Stimulated activated CD4-positive, alpha-beta T cell treated with anti-CD3 and anti-CD28 coated beads, Interleukin-2, amount 100 ng/mL, for 48 hours (primary cell): ENCODE data around the gene PRDM1.
A peak's percentile ranks its signal among the peaks of the same experiment; 100 is the strongest.

ENCODE experiments used
- DNase-seq, 2 donors: peaks; one replicate each; pipeline ENCODE4 v3.0.0-alpha.2; 2020

Gene PRDM1

DNA sequence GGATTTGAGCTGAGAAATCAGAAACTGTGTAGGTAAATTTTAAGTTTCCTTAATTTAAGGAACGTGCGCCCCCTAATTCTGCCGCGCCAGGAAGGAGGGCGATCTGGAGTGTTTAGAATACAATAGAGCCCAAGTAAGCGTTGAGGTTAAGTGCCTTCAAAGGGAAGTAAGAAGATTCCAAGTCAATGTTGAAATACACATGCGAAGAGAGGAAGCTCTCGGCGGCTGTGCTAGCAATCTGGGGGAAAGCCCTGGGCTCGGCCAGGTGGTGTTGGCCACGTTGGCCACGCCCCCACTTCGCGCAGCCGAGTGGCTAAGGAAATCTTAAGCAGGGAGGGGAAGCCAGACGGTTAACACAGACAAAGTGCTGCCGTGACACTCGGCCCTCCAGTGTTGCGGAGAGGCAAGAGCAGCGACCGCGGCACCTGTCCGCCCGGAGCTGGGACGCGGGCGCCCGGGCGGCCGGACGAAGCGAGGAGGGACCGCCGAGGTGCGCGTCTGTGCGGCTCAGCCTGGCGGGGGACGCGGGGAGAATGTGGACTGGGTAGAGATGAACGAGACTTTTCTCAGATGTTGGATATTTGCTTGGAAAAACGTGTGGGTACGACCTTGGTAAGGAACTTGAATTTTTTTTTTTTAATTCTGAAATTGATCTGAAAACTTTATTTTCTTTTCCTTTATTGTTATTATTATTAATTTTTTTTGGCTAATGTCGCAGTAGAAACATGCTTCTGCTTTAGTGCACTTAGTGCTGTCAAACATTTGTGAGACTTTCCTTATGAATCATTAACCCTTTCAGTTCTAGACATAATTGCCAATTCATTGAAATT lies at the start of gene PRDM1:
PRDM1 (plus strand) TSS at position 353 of the 830 bp plus-strand sequence; CDS start at position 571, 218 bp downstream.
- DNase-seq = peak; percentile 56 to 62

DNA sequence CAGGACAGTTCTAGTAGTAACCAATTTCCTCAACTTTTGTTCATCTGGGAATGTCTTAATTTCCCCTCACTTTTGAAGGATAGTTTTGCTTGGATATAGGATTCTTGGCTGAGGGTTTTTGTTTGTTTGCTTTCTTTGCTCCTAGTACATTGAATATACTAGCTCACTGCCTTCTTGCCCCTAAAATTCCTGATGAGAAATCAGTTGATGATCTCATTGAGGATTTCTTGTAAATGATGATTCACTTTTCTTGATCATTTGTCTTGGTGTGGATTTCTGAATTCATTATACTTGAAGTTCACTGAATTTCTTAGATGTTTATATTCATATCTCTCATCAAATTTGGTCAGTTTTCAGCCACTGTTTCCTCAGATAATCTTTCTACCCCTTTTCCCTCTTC lies 49.1 kb upstream of the PRDM1 start:
- no peak for DNase-seq

DNA sequence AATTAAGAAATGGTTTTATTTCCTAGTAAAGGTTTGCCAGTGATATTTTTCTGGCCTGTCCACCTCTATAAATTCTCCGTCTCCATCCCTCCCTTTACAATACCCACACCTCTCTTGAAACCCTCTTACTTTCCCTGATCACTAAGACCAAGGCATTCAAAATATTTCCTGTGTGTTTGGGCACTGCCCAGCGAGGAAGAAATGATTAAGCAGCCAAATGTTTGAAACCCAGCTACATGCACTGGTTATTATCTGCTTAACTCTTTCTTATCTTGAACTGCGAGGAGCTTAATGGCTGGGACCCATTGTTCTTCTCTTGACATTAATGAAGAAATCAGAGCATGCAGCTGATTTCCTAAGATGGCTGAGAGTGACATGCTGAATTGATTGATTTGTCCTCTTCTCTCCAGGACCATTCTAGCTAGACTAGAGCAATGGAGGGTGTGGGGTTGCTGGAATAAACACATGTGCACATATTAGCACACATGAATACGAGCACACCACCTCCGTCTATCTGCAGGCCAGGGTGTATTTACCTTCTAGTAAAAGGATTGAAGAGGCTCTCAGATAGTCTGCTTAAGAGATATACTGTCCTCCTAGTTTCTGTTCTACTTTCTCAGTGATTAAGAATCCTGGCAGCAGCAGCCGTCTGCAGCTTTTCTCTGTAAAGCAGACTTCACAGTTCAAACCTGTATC lies 46.1 kb upstream of the PRDM1 start:
- no peak for DNase-seq

DNA sequence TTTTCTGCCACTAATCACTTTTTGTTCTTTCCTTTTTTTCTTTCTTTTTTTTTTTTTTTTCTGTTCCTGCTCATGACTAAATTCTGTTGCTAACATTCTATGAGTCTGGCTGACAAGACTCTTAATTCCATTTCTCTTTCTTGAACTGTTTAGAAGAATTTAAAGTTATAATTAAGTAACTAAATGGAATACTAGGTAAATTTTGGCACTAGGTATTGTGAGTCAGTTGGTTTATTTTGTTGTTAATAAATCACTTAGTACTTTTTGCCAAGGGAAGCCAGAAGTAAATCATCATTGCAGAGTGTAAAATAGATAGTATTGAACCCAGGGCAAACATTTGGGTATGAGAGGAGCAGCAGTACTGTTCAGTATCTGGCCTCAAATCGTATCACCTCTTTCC lies 42.0 kb upstream of the PRDM1 start:
- no peak for DNase-seq

DNA sequence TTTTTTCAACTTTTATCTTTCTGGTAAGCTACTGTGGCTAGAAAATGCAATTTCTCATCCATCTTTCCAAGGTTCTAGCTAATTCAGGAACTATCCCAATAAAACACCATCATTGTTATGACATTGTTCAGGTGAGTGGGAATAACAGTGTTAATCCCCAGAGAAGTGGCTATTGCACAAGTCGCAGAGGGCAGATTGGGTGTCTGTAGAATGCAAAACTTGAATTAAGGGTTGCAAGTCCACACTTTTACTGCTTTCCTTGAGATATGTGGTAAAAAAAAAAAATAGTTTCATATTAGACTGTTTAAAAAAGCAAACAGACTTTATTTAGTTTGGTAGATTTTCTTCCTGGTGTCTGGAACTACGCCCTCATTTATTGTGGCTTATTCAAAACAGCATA lies 41.1 kb upstream of the PRDM1 start:
- DNase-seq = no peak

DNA sequence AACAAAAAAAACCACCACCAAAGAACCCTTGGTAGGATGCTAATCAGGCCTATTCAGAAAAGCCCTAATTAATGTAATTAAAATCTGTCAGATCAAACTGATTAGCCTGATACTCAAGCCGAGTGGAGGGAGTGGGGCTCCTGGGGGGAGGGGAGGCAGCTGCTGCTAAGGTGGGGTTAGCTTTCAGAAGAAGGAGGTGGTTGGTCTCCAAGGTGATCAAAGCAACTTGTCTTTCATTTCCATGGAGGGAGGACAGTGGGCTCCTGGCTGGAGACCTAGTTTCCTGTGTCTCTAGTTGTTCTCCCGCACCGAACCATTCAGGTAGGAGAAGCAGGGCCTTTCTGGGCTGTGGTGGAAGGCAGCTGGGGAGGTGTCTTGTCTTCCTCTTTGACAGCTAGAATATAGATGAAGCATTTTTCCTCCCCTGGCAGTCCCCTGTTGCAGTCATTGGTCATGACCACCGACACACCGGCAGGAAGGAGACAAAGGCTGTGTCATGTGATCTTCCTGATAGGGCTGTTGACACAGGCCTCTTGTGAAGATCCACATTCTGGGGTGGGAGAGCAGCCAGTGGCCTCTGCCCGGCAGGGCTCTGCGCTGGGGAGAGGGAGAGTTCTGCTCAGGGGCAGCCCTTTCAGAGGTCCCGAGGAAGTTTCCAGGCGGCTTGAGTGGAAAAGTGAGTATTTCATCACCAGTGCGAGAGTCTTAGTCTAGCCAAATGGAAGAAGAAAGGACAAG lies 39.9 kb upstream of the PRDM1 start:
- DNase-seq = no peak

DNA sequence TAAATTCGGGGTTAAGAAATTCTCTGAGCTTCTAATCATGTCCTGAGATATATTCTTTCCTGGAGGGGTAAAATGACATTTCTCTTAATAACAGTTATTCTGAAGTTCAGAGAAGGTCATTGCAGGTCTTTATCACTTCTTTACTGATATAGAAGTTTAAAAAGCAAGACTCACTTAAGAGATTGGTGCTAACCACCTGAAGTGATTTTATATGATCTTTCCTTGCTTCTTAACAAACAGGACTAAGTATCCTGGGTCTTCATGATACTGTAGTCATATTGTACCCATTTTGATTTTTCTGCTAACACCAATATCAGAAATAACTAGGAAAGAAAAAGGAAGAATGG lies 39.3 kb upstream of the PRDM1 start:
- DNase-seq = no peak

DNA sequence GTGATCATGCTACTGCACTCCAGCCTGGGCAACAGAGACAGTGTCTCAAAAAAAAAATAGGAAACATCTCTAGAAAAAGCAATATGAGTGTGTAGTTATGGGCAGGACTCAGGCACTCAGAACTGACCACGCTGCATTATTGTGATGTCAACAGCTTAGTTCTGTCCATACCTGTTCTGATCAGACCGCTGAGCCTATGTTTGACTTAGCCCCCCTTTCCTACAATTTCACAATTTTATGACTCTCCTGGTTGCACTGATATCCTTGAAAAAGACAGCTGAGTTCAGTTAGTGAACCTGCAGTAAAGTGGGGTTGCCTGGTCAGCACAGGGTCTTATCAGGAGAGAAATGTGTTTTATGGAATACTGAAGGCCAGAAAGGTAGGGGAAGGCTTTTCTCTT lies 37.8 kb upstream of the PRDM1 start:
- no peak for DNase-seq

DNA sequence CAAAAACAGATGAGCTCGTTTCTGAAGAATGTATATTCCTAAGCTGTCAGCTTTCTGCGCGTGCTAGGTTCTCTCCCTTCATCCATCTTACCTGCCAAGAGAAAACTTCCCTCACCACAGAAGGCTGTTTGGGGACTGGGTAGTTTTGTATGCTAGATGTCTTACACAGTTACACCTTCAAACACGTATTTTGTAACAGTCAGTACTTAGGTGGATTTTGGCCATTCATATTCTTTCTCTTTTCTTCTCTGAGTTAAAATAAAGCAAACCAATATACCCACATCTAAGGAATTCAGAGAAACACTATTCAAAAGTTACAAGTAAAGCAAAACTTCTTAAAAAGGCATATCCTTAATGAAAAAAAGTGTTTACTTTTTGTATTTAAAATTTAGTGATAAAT lies 35.6 kb upstream of the PRDM1 start:
- DNase-seq = no peak

DNA sequence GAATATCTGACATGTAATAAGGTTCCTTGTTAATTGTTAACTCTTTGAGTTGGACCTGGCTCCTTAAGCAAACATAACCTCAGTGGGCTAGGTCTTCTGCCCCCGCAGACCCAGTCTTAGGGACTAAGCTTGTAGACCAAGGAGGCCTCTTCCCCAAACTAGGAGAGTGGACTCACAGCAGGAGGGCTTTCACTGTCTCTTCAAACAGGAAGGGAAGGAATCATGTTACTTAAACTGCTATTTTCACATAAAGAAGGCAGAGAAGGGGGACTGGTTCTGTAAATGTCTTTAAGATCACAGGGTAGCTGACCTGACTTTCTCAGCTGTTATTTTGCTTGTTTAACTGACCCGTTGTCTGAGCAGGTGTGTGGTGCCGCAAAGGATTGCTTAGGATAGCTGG lies 34.9 kb upstream of the PRDM1 start:
- no peak for DNase-seq

DNA sequence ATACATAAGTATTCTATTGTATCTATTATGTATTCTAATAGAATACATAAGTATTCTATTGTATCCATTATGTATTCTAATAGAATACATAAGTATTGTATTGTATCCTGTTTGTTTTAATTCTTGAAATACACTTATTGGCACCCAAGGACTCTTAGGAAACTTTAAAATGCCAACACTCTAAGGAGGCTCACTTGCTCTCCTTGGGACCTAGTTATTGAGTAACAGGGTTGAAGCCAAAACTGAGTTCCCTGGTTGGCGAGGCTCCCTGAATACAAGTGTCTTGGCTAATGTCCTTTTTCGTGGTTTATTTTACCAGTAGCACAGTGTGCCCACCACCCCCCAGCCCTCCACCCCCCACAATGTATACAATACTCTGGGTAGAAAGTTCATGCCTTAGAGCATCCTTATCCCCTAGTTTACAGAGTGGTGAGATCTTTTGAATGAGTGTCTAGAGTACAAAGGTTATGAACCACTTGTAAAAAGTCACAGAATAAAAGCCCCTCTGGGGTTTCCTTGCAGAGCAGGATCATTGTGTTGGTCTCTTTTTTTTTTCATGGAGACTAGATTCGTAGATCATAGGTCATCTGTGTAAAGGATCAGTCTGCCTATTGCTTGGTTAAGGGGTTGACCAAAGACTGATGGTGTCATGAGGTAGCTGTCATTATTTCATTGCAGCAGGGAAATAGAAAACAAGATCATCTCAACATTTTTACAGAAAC lies 32.5 kb upstream of the PRDM1 start:
- no peak for DNase-seq

DNA sequence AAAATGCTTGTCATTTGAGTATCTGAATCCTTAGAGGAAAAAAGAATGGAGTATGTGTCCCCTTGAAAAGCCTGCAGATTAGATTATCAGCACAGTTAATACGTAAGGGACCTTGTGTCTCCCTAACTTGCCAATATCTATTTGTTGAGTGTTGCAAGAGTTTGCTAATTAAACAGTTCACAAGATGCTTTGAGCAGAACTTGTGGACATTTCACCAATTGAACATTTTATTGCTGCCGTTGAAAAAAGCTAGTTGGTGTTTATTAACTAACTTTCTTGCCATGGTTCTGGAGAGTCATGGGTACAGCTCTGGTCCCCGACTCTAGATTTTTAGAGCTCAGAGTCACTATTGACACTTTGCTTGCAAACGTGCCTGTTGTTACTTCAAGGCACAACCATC lies 30.6 kb upstream of the PRDM1 start:
- no peak for DNase-seq

DNA sequence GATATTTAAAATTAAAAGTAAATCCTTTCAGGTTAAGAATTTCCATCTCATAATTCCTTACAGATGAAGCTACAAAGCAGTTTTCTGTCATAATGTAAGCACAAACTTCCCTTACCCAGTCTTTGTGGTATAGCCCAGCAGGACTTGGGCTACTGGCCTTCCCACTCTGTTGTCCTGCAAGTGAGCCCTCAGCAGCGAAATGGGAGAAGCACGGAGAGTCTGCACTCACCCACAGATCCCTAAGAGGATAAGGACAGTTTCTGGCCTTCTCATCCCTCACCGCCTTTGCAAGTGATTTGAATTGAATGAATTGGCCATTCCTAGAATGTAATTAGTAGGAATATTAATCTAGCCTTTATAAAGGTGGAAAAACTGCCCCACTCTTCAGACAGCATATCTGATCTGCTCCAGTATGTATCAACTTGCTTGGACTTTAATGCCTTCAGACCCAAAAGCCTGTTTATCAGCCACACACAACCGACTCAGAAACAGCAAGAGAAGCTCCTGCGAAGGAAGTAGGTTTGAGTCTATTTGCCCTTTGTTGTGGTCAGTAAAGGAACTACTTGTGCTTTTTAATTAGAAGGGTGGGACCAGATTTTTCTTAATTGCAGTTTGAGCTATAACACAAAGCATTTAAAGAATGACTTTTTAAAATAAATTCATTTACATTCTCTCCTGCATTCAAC lies 29.9 kb upstream of the PRDM1 start:
- no peak for DNase-seq

DNA sequence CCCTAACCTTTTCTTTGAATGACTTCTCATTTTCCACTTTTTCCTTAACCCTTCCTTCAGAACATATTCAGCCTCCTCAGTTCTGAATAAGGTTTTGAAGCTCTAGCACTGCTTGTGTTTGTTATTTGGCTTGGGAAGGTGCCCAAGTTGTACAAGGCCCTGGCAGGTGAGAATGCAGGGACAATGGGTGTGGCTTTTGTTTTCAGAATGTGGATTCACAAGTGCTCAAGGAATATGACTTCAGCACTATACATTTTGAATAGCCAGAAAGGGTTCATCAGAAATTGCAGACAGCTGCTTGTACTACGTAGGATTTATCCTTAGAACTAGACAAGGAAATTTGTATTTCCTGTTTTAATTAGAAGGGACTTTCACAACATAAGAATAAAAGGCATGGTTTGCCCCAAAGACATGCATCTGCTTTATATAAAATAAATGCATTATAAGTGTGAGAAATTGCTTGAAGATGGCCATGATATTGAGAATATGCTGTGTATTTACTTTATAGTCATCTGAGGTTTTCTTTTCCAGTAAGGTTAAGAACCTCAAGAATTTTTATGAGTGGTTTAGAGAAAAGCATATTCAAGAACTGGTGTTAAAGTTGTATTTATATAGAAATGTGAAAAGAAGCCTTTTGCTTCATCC lies 29.3 kb upstream of the PRDM1 start:
- no peak for DNase-seq

DNA sequence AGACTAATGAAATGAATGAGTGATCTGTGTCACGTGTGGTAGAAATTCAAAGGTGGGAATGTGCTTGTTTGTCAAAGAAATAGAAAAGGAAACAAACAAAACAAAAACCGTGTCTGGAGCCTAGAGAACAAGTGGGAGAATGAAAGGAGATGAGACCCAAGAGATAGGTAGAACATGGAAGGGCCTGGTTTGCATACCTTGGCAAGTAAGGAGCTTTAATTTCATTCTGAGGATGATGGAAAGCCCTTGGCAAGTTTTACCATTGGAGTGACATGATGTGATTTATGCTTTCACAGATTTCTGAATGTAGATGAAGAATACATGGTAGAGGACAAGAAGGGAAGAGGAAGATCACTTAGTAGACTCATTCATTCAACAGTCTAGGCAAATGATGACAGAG lies 26.8 kb upstream of the PRDM1 start:
- no peak for DNase-seq

DNA sequence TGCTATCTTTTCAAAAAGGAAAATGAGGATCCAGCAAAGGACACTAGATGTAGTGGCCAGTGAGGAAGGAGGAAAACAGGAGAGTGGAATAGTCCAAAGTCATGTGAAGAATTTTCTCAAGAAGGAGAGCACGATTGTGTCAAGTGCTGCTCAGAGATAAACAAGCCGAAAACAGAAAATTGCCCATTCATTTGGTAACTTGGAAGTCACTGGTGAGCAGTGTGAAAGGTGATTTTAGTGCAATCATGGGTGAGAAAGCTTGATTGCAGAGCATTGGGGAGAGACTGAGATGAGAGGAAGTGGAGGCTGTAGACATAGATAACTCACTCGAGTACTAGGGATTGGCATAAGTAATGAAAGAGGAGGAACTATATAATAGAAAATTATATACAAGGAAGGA lies 26.0 kb upstream of the PRDM1 start:
- DNase-seq = no peak

DNA sequence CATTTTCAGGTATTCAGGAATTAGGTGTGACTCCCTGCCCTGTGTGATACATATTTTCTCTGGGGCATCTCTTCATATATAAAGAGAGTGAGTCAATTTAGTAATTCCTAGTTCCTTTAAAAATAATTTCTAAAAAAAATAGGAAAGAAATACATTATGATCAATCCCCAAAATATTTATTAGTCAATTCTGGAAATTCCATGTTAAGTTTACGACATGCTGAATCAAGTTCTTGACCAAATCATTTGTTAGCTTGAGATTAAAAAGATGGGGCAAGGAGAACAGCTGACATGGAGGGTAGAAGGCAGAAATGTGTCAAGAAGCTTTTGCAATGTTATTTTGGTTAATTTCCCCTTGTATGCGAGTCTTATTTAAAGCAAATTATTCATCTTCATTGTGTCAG lies 22.7 kb upstream of the PRDM1 start:
- no peak for DNase-seq

DNA sequence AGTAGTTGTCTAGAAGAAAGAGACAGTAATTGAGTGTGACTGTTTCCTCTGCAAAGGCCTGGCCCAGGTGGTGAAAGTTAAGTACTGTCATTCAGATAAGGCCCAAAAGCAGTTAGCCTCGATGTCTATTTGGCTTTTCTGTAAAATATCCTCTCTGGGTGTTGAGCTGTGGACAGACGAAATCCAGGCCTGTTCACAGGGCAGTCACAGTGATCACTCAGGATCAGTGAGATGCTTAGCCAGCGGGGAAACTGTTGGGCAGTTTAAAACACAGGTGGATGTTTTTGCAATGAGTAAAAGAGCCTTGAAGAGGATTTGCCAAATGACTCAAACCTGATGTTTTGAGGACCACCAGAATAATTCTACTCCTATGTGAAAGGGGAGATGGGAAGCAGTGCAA lies 22.0 kb upstream of the PRDM1 start:
- DNase-seq = no peak

DNA sequence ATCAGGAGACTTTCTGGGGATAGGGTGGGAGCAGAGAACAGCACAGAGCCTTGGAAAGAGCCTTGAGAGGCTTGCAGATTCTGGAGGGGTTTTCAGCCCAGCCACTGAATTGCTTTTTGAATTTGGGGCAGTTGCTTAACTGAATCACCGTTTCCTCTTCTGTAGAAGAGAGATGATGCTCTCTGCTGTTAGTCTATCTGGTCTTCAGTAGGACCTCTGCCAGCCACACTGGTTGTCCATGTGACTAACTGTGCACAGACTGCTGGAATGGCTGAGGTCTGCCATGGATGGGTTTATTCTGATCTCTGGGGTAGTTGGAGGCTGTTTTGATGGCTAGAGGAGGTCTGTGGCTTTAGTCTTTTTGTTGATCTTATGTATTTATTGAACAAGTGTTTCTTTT lies 21.4 kb upstream of the PRDM1 start:
- DNase-seq = no peak

DNA sequence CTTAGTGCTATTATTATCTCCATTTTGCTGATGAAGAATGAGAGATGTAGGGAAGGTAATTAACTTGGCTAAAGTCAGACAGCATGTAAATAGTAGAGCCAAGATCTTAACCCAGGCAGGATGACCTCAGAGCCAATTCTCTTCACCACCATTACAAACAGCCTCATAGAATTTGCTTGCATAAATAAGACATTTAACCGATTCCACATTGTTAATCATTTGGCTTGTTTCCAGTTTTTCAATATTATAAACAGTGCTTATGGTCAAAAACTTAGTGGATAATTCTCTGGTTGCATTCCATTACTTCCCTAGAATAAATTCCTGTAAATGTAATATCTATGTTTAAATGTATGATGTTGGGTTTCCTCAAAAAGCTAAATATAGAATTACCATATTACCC lies 19.1 kb upstream of the PRDM1 start:
- DNase-seq = no peak

DNA sequence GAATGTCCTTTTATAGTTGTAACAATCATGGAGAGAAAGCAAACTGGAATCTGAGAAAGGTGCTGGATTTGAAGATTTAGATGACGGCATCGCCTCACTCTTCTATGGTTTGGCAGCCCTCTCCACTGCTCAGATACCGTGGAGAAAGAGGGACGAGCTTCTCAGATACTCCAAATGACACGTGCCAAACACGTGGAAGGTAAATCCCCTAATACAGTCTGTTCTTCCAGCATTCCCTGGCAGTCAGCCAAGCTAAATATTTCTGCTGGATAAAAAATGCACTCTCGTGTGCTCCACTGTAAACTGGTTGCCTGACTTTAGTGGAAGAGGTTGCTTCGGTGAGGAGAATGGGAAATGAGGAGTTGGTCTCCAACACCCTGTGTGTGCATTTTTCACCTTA lies 16.7 kb upstream of the PRDM1 start:
- no peak for DNase-seq

DNA sequence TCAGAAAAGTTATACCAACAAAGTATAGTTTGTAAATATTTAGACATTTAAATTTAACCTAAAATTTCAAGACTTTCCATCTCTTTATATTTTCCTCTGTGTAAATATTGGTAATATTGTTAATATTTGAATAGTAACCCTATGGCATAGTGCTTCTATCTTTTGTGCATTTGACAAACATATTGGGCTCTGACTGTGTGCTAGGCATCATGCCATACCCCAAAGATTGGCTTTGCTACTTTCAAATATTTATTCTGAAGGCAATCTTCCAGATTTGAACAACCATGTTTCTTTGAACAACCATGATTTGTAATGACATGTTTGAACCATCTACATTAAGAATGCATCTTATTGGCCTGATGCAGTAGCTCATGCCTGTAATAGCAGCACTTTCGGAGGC lies 15.5 kb upstream of the PRDM1 start:
- no peak for DNase-seq
